K562 (cell line): ENCODE data around the gene MED14. TPM values are rescaled to one million over a fixed set of nuclear protein-coding genes. Genes with fewer than 3 reads are reported as not detected.

Experiments used
- ADNP ChIP-seq: fragments of 200-800 bp; sonication (Bioruptor generic); IDR thresholded peaks from 2 replicates; pipeline ENCODE4 v1.6.1; 2016; ENCODE audit warnings: missing genetic modification characterization, missing compliant biosample characterization
- EP400 ChIP-seq: fragments of 450-650 bp; IDR thresholded peaks from 2 replicates; pipeline ENCODE4 v1.6.1; 2017; ENCODE audit warnings: antibody characterized with exemption, mild to moderate bottlenecking, moderate library complexity
- FOXM1 ChIP-seq, 2 experiments: fragments of 450-650 bp in 1 of 2; sonication (generic) in 1 of 2; formaldehyde crosslinking in 1 of 2; IDR thresholded peaks; 2 replicates each; pipeline versions ENCODE4 v1.6.1 to v1.9.0; 2017 to 2022; ENCODE audit warnings: low read depth in 2 of 2, mild to moderate bottlenecking in 2 of 2, missing genetic modification reagents in 1 of 2, moderate library complexity in 1 of 2
- GTF2A2 ChIP-seq: IDR thresholded peaks from 2 replicates; pipeline ENCODE4 v1.6.1; 2016; ENCODE audit warnings: mild to moderate bottlenecking, missing genetic modification characterization, missing compliant biosample characterization
- HCFC1 ChIP-seq: IDR thresholded peaks from 2 replicates; pipeline ENCODE4 v1.6.1; 2012; ENCODE audit warnings: low read depth, low read length, improper control_type of control experiment
- MAZ ChIP-seq, 2 experiments: fragments of 450-650 bp in 1 of 2; sonication (generic) in 1 of 2; formaldehyde crosslinking; IDR thresholded peaks in 1 of 2; conservative IDR thresholded peaks in 1 of 2; 2 replicates each; pipeline versions ENCODE4 v1.4.0 to v1.5.0; 2020; ENCODE audit warnings: mild to moderate bottlenecking in 1 of 2, missing genetic modification reagents in 1 of 2
- POLR2AphosphoS5 ChIP-seq: IDR thresholded peaks from 2 replicates; pipeline ENCODE4 v1.6.1; 2011; ENCODE audit warnings: mild to moderate bottlenecking, low read depth, low read length, moderate library complexity; ENCODE audit not compliant: control insufficient read depth, insufficient read depth
- SP1 ChIP-seq: sonication (generic); formaldehyde crosslinking; IDR thresholded peaks from 2 replicates; pipeline ENCODE4 v1.8.1; 2022; ENCODE audit warnings: mild to moderate bottlenecking, missing genetic modification reagents
- U2AF1 ChIP-seq: fragments of 200-400 bp; formaldehyde crosslinking; optimal IDR thresholded peaks from 2 replicates; pipeline ENCODE3; 2017; ENCODE audit warnings: mild to moderate bottlenecking, low read depth, low read length, moderate library complexity
- ZNF121 ChIP-seq: sonication (generic); formaldehyde crosslinking; conservative IDR thresholded peaks from 2 replicates; pipeline ENCODE4 v1.8.0; 2022; ENCODE audit warnings: missing genetic modification reagents
- ZNF780A ChIP-seq: fragments of 250-450 bp; sonication (Bioruptor Pico); IDR thresholded peaks from 2 replicates; pipeline ENCODE4 v1.5.0; 2021; ENCODE audit warnings: mild to moderate bottlenecking
- polyA plus RNA-seq, 8 experiments: library from polyadenylated mRNA; depleted of rRNA in 4 of 8; stranded (reverse) in 5 of 8; unstranded in 3 of 8; fragments of >200 nt; fragmentation: Nextera tagmentation in 2 of 8; fragmentation: Illumina TruSeq in 1 of 8; extraction: Ambion mirVana in 2 of 8; extraction: Trizol in 1 of 8; gene quantifications; 2 replicates each; pipeline versions ENCODE4 v1.2.1 to v1.2.3, GENCODE V29; 2011 to 2014; ENCODE audit warnings: inconsistent platforms in 1 of 8, missing spikeins in 1 of 8
- total RNA-seq, 7 experiments: library from RNA; depleted of rRNA in 6 of 7; stranded (reverse); fragments of >200 nt in 6 of 7; fragmentation: Illumina TruSeq in 2 of 7; extraction: Trizol in 2 of 7; gene quantifications; 2 replicates each; pipeline versions ENCODE4 v1.2.1 to v1.2.3, GENCODE V29; 2011 to 2021; ENCODE audit warnings: low replicate concordance in 1 of 7
- TF ChIP-seq, protein P1 (sequence below): fragments of 450-650 bp; IDR thresholded peaks from 2 replicates; pipeline ENCODE4 v1.6.1; 2018; ENCODE audit not compliant: partially characterized antibody
- TF ChIP-seq, protein P2 (sequence below), 2 experiments: fragments of 450-650 bp in 1 of 2; IDR thresholded peaks; 2 replicates each; pipeline ENCODE4 v1.6.1; 2011 to 2017; ENCODE audit warnings: low read depth in 2 of 2, antibody characterized with exemption in 1 of 2, borderline replicate concordance in 1 of 2, low read length in 1 of 2, mild to moderate bottlenecking in 1 of 2, mixed read lengths in 1 of 2; ENCODE audit not compliant: control insufficient read depth in 1 of 2
- TF ChIP-seq, protein P3 (sequence below): sonication (generic); formaldehyde crosslinking; IDR thresholded peaks from 2 replicates; pipeline ENCODE4 v1.8.1; 2023; ENCODE audit warnings: mild to moderate bottlenecking, missing genetic modification reagents
- TF ChIP-seq, protein P4 (sequence below): conservative IDR thresholded peaks from 2 replicates; pipeline ENCODE4 v1.6.1; 2011; ENCODE audit warnings: low read depth, mild to moderate bottlenecking, low read length; ENCODE audit not compliant: control insufficient read depth

MED14 gene
- total and polyA plus RNA-seq, 9 of the 15 experiments (the other 6 are each of a cell fraction or from before 2014, with no cell fraction given), result 9.2 to 35.3 (median 18.7) TPM

DNA sequence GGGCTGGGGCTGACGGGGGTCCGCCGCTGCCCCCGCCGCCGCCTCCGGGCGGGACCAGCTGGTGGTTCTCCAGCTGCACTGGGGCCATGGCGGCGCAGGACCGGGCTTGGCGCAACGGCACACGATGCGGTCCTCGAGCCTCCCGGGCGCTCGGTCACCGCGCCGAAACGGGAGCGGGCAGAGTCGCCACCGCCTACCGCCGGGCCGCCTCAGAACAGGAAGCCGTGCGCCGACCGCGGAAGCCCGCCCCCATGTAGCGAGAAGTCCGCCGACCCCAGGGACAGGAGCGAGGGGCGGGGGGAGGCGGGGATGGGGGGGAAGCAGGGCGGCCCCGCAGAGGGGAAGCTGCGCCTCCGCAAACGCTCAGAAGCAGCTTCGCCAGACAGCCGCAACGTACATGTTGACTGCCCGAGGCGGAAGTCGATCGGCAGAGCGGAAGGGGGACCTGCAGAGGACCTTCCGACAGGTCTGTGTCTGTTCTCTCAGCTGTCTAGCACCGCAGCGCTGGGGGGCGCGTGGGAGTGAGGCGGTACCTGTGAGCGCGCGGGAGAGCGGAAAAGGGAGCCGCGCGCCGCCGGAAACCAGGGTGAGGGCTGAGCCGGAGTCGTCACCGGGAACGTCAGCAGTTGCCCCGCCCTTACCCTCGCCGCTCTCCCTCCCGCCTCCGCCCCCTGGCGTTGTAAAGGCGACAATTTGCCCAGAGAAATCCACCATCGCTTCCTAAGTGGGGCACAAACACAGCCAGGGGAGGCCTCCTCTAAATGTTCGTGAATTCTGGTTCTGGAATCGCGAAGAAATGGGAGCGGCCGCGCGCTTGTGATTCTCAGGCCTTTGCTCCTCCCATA is at the start of gene MED14 (continued):
- TF ChIP-seq FOXM1 (IDR thresholded peaks at IDR 0.05; ENCODE audit: low read depth), result no peak
- TF ChIP-seq FOXM1 (CRISPR knock-in tag; IDR thresholded peaks at IDR 0.05; ENCODE audit: low read depth), result no peak
- 0 out of 2 replicates have a peak, but pooled peaks have one; percentile 29 for TF ChIP-seq POLR2AphosphoS5
- TF ChIP-seq, protein P1, sequence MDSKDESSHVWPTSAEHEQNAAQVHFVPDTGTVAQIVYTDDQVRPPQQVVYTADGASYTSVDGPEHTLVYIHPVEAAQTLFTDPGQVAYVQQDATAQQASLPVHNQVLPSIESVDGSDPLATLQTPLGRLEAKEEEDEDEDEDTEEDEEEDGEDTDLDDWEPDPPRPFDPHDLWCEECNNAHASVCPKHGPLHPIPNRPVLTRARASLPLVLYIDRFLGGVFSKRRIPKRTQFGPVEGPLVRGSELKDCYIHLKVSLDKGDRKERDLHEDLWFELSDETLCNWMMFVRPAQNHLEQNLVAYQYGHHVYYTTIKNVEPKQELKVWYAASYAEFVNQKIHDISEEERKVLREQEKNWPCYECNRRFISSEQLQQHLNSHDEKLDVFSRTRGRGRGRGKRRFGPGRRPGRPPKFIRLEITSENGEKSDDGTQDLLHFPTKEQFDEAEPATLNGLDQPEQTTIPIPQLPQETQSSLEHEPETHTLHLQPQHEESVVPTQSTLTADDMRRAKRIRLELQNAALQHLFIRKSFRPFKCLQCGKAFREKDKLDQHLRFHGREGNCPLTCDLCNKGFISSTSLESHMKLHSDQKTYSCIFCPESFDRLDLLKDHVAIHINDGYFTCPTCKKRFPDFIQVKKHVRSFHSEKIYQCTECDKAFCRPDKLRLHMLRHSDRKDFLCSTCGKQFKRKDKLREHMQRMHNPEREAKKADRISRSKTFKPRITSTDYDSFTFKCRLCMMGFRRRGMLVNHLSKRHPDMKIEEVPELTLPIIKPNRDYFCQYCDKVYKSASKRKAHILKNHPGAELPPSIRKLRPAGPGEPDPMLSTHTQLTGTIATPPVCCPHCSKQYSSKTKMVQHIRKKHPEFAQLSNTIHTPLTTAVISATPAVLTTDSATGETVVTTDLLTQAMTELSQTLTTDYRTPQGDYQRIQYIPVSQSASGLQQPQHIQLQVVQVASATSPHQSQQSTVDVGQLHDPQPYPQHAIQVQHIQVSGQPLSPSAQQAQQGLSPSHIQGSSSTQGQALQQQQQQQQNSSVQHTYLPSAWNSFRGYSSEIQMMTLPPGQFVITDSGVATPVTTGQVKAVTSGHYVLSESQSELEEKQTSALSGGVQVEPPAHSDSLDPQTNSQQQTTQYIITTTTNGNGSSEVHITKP, result no peak
- TF ChIP-seq, protein P2, sequence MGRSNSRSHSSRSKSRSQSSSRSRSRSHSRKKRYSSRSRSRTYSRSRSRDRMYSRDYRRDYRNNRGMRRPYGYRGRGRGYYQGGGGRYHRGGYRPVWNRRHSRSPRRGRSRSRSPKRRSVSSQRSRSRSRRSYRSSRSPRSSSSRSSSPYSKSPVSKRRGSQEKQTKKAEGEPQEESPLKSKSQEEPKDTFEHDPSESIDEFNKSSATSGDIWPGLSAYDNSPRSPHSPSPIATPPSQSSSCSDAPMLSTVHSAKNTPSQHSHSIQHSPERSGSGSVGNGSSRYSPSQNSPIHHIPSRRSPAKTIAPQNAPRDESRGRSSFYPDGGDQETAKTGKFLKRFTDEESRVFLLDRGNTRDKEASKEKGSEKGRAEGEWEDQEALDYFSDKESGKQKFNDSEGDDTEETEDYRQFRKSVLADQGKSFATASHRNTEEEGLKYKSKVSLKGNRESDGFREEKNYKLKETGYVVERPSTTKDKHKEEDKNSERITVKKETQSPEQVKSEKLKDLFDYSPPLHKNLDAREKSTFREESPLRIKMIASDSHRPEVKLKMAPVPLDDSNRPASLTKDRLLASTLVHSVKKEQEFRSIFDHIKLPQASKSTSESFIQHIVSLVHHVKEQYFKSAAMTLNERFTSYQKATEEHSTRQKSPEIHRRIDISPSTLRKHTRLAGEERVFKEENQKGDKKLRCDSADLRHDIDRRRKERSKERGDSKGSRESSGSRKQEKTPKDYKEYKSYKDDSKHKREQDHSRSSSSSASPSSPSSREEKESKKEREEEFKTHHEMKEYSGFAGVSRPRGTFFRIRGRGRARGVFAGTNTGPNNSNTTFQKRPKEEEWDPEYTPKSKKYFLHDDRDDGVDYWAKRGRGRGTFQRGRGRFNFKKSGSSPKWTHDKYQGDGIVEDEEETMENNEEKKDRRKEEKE (IDR thresholded peaks at IDR 0.05; ENCODE audit: borderline replicate concordance in 1 of 2, control insufficient read depth in 1 of 2, low read depth in 2 of 2, low read length in 1 of 2), result peak in 1 of 2 experiments; percentile 78; a peak in 1 of 4 replicates
- TF ChIP-seq, protein P3, sequence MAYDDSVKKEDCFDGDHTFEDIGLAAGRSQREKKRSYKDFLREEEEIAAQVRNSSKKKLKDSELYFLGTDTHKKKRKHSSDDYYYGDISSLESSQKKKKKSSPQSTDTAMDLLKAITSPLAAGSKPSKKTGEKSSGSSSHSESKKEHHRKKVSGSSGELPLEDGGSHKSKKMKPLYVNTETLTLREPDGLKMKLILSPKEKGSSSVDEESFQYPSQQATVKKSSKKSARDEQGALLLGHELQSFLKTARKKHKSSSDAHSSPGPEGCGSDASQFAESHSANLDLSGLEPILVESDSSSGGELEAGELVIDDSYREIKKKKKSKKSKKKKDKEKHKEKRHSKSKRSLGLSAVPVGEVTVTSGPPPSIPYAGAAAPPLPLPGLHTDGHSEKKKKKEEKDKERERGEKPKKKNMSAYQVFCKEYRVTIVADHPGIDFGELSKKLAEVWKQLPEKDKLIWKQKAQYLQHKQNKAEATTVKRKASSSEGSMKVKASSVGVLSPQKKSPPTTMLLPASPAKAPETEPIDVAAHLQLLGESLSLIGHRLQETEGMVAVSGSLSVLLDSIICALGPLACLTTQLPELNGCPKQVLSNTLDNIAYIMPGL (CRISPR knock-in tag), result no peak
- TF ChIP-seq, protein P4, sequence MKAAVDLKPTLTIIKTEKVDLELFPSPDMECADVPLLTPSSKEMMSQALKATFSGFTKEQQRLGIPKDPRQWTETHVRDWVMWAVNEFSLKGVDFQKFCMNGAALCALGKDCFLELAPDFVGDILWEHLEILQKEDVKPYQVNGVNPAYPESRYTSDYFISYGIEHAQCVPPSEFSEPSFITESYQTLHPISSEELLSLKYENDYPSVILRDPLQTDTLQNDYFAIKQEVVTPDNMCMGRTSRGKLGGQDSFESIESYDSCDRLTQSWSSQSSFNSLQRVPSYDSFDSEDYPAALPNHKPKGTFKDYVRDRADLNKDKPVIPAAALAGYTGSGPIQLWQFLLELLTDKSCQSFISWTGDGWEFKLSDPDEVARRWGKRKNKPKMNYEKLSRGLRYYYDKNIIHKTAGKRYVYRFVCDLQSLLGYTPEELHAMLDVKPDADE, result peak; percentile 52; the same call in 1 of the 2 replicates
- no peak for TF ChIP-seq ZNF121 (CRISPR knock-in tag)
- no peak for TF ChIP-seq U2AF1
- TF ChIP-seq ADNP (tag), result no peak
- TF ChIP-seq SP1, result peak; percentile 86
- no peak for TF ChIP-seq ZNF780A (CRISPR knock-in tag)
- TF ChIP-seq MAZ (CRISPR knock-in tag; conservative IDR thresholded peaks at IDR 0.05 in 1 of 2, IDR thresholded peaks at IDR 0.05 in 1 of 2), result peak in 1 of 2 experiments; percentile 76; a peak in 2 of 4 replicates
- TF ChIP-seq GTF2A2, result no peak
- TF ChIP-seq HCFC1, result peak; percentile 57
- TF ChIP-seq EP400, result peak; percentile 76
